HL-60/S4 (cell line): Measurements from ENCODE around the gene CTU2.

Source experiments
- in situ Hi-C: fragments of 300-500 bp; cut with MboI; formaldehyde crosslinking; loops from 2 replicates; pipeline ENCODE4 v1.14.3; 2022; ENCODE audit warnings: low sequenced_read_pairs

The CTU2 gene

GRCh38 chr16:88759245-88759975, 53.1 kb downstream of the CTU2 start:
- in situ Hi-C loops: no loop called here

- in situ Hi-C loops: no loop called here
These were observed 53.7 kb downstream of the CTU2 start for GRCh38 chr16:88759976-88760350.

- in situ Hi-C loops: no loop called here
These were observed 54.3 kb downstream of the CTU2 start for GRCh38 chr16:88760424-88761142.

DNA sequence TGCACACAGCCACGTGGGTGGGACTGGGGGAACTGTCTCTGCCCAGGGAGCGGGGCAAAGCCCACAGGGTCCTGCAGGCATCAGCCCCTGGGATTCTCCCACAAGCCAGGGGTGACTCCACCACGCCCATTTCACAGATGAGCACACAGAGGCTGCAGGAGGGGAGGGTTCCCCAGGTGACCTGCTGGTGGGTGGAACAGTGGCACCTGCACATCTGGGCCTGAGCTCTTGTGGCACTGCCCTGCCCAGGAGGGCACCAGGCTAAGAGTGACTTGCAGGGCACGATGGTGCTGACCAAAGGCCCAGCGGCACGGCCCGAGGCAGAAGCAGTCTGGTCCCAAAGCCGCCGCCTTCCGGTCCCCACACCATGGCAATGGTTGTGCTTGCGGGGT, 54.8 kb downstream of the CTU2 start:
- in situ Hi-C loops: no loop called here

DNA sequence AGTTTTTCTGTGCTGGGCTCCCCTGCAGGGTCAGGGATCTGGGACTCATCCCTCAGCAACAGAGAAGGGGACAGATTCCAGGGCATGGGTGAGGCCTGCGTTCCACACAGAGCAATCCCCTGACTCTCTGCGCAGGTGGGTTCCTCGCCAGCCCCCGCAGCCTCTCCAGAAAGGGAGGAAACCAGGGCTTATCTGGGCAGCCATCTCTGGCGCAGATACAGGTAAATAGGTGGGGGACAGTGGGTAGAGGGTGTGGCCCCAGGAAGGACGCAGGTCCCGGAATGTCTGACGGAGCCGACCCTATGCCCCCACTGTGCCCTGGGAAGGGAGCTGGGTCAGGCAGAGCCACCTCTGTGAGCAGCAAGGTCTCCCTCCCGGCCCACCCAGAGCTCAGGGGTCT, 55.5 kb downstream of the CTU2 start:
- in situ Hi-C loops: no loop called here

DNA sequence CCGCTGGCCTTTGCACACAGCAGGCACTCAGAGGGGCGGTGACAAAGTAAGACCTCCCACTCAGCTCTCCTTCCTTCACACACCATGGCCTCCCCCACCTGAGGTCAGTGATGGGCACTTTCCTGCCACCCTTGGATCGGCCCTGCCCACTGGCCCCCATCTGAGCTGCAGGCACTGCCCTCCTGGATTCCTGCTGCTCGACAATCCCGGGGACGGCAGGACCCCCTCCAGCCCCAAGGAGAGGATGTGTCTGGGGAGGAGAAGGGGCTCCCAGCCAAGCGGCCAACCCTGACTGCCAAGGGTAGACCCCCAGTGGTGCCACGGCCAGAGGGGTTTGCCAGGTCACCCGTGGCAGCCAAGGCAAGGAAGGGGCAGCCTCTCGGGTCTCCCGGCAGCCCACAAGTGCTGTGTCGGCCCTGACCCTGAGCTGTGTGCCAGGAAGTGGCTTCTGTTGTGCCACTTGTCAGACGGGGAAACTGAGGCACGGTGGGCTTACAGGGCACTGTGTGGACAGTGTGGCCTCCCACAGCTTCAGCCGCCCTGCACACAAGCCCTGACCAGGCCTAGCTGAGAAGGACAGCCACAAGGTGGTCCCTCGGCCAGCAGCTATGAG, 56.1 kb downstream of the CTU2 start:
- in situ Hi-C loops: no loop called here

DNA sequence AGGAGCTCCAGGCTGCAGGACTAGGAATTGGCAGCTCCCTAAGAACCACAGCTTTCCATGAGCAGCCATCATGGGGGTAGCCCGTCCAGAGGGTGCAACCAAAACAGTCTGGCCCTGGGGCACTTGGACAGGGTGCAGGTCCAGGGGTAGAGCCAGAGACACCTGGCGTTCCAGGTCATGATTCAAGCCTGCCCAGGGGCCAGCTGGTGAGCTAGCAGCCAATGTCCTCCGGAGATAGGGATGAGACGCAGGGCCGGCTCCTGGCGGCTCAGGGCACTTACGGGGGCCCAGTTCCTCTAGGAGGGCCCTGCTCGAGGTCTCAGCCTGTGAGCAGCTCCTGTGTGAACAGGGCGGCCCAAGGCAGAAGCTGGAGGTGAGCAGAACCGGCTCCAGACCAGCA, 56.6 kb downstream of the CTU2 start:
- in situ Hi-C loops: no loop called here

DNA sequence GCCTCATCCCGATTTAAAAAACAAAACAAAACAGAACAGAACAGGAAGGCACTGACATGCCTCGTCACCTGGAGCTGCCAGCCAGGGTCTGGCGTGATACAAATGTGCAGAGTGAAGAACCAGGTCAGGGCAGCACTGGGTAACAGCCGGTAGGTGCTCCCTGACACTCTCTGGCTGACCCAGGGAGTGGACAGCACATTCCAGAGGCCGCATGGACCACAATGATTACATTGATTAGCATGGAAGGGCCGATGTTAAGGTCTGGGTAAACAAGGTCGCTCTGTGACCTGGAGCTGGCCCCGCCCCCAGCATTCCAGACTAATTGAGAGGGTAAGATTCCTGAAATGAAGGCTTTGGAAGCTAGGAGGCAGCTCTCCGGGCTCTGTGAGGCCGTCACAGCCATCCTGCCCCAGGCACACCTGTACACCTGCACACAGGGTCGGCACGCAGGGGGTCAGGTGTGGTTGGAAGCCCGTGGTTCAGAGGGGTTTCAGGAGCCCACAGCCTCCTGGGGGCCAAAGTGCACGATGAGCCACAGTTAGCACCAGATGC, 57.3 kb downstream of the CTU2 start:
- in situ Hi-C loops: no loop called here

DNA sequence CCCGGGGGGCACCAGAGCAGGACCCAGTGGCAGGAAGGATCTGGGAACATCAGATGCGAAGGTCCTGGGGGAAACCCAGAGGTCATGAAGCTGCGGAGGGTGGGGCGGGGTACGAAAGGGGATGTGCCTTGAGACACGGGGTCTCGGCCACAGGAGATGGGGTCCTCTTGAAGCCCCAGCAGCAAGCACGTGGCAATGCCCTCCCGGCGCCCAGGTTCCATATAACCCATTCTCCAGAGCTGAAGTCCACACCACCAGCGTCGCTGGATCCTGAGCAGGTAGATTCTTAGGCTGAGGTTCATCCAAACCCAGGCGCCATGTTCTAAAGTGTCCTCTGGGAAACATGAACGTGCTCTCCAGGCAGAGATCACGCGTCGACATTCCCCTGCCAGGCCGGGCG, 57.8 kb downstream of the CTU2 start:
- in situ Hi-C loops: no loop called here

DNA sequence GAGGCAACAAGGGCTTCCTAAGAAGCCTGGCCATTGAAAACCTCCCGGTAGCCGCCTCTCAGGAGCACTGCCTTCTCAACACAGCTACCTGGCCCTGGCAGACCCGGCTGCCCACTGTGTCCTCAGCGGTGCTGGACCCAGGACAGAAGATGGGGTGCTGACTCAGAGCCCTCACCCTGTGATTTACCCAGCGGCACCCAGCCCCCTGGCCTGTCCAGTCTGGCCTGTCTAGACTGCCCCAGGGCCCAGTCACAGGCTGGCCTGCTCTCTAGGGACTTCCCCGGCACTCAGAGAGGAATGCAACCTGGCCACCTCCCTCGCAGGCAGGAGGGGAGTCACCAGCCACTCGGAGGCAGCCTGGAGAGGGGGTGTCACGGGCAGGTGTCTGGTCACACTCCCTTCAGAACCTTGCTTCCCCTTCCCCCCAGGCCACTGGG, 58.6 kb downstream of the CTU2 start:
- in situ Hi-C loops: no loop called here
